Stimulated activated CD4-positive, alpha-beta T cell treated with anti-CD3 and anti-CD28 coated beads, Interleukin-12 subunit alpha, Interleukin-12 subunit beta, amount 100 ng/mL, for 48 hours (primary cell): Measurements from ENCODE around the gene HDGFL2.

Experiments
- DNase-seq, 3 donors: peaks; one replicate each; pipeline ENCODE4 v3.0.0-alpha.2; 2020; ENCODE audit warnings: low read depth in 2 of 3, low spot score in 1 of 3

The HDGFL2 gene

DNA sequence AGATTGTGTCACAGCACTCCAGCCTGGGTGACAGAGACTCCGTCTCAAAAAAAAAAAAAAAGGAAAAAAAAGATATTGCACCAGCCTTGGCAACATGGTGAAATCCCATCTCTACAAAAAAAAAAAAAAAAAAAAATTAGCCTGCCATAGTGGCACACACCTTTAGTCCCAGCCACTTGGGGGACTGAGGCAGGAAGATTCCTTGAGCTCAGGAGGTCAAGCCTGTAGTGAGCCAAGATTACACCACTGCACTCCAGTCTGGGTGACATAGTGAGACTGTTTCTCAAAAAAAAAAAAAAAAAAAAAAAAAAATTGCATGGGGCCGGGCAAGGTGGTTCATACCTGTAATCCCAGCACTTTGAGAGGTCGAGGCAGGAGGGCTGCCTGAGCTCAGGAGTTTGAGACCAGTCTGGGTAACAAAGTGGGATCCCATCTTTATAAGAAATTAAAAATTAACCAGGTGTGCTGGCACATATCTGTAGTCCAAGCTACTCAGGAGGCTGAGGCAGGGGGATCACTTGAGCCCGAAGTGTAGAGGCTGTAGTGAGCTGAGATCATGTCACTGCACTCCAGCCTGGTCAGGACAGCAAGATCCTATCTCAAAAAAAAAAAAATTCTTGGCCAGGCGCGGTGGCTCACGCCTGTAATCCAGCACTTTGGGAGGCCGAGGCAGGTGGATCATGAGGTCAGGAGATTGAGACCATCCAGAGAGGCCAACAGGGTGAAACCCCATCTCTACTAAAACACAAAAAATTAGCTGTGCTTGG, 7.1 kb upstream of the HDGFL2 start:
- DNase-seq: no peak

DNA sequence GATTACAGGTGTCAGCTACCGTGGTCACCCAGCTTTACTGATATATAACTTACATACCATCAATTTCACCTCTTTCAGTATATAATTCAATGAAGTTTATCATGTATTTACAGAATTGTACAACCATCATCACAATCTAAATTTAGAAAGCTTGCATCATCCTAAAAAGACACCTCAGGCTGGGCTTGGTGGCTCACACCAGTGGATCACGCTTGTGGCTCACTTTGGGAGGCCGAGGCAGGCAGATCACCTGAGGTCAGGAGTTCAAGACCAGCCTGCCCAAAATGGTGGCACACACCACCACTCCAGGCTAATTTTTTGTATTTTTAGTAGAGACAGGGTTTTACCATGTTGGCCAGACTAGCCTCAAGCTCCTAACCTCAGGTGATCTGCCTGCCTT, 4.3 kb upstream of the HDGFL2 start:
- no peak for DNase-seq

DNA sequence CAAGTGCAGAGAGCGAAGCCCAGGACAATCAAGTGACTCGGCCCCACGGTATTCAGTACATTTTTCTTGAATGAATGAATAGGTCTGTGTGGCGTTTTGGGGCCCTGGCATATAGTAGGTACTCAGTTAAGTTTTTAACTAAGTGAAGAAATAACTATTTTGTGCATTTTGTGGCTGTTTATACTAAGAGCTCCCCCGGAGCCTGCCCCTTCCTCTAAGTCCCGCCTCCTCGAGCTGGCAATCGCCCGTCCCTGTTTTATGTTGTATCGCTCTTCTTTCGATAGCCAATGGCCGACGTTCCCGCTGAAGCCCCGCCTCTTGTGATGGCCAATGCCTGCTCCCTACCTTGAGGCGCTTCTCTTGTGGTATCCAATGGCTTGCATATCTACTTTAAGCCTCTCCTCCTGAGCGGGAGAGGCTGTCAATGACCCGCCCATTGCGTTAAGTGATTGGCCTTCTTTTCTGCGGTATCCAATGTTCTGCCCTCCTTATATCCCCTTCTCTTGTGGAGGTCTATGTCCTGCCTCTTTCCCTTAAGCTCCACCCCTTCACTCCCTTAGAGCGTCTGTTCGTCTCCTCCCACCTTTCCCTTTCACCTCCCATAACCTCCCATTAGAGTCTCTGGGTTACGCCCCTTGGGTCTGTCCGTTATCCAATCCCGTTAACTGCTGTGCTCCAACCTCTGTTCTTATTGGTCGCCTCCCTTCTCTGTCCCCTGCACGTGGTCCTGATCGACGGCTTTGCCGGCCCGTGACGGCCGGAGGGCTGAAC, 509 bp upstream of the HDGFL2 start:
- peak; percentile 94 to 97 (median 96) for DNase-seq

GRCh38 chr19:4473011-4473762, 1.1 kb downstream of the HDGFL2 start:
- no peak for DNase-seq

DNA sequence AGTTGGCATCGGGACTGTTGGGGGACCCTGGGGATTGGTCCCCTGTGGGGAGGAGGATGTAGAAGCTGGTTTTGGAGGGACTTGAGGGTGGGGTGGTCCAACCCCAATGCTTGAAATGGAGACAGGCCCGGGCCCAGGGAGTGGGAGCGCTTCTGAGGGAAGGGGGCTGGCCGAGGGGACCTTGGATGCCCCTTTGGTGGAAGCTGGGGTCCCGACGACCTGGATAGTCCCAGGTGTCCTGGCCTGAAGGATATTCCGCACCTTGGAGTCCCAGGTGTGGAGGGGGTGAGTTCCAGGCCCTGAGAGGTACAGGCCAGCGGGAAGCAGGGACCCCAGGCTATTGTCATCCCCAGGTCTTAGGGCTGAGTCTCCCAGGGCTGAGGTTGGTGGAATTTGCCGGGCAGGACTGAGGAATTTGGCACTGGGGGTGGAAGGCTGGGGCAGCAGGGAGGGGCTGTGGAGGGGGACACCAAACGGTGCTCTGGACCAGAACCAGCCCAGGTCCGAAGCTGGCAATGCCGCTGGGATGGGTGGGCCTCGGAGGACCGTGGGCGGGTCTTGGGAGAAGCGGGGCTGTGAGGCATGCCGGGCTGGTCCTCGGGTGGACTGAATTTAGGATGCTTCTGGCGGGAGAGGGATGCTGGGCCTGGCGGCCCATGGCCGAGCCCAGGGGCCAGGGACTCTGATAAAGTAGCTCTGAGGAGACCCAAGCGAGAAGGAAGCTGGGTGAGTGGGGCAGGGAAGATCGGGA, 1.8 kb downstream of the HDGFL2 start:
- DNase-seq: no peak

- peak in 1 of 3 donors; percentile 16 for DNase-seq
Observed at GRCh38 chr19:4474514-4475022, 2.5 kb downstream of the HDGFL2 start.

DNA sequence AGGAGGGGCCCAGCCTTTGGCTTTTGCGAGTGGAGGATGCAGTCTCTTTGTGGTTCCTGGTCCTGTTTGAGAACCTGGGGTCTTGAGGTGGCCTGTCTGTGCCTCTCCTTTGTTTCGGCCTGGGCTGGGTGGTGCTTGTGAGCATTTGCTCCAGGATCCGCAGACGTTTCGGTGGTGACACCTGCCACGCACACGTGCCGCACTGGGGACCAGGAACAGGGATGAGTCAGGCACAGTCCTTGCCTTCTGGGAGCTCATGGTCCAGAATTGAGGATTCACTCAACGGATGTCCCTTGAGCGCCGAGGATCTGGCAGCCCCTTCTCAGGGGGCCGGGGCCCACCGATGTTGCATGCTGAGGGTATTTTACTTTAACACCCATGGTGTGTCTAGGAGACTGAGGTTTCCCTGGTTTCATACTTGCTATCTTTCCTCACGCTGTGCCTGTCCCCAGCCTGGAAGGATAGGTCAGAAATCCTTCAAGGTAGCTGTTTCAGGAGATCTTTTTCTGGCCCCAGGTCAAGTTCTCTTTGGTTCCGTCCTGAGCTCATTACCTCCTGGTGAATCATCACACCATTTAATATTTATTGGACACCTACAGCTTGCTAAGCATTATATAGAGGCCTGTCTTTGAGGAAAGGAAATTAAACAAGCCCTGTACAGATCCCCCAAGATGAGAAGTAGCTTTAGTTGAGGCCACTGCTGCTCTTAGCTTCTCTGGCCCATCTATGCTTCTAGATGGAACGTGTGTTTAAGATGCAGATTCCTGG, 5.1 kb downstream of the HDGFL2 start:
- no peak for DNase-seq

GRCh38 chr19:4482721-4483364, 10.7 kb downstream of the HDGFL2 start:
- no peak for DNase-seq

DNA sequence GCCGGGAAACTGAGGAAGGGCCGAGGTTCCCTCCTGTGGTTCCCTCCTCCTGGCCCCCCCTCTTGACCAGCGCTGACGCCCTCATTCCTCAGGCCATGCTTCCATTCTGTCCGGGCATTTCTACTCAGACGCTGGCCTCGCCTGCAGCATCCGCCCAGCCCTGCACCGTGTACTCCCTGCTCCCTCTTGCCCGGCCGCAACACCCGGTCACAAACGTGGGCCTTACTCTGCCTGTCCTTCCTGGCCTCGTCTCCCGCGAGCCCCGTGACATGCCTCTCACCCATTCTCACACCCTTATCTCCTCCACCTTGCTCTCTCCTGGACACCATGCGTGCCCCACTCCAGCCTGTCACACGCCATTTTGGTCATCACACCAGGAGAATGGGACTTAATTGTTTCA, 11.3 kb downstream of the HDGFL2 start:
- no peak for DNase-seq

DNA sequence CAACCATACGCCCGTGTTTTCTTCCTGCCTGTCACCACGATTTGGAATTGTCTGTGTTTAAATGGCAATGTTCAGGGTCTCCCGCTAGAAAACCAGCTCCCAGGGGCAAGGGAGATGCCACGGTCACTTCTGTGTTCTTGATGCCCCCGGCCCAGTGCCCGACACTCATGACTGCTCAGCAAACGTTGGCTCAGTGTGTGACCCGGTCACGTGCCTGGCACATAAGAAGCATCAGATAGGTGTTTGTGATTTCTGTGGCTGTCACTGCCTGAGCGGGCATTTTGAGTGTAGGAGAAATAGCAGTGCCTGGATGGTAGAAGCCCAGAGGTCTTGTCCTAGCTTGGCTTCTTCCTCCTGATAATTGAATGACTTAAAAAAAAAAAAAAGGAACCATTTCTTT, 15.5 kb downstream of the HDGFL2 start:
- no peak for DNase-seq

DNA sequence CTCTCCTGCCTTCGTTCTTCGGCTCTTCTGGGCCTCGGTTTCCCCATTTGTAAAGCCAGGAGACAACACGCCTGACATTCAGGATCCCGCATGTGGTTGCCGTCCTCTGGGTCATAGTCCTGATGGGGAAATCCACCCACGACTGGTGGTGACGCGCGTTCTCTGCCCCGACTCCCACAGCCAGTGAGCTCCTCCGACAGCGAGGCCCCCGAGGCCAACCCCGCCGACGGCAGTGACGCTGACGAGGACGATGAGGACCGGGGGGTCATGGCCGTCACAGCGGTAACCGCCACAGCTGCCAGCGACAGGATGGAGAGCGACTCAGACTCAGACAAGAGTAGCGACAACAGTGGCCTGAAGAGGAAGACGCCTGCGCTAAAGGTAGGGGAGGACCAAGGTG, 16.4 kb downstream of the HDGFL2 start:
- DNase-seq: no peak

GRCh38 chr19:4491446-4491845, 19.3 kb downstream of the HDGFL2 start:
- DNase-seq: no peak

DNA sequence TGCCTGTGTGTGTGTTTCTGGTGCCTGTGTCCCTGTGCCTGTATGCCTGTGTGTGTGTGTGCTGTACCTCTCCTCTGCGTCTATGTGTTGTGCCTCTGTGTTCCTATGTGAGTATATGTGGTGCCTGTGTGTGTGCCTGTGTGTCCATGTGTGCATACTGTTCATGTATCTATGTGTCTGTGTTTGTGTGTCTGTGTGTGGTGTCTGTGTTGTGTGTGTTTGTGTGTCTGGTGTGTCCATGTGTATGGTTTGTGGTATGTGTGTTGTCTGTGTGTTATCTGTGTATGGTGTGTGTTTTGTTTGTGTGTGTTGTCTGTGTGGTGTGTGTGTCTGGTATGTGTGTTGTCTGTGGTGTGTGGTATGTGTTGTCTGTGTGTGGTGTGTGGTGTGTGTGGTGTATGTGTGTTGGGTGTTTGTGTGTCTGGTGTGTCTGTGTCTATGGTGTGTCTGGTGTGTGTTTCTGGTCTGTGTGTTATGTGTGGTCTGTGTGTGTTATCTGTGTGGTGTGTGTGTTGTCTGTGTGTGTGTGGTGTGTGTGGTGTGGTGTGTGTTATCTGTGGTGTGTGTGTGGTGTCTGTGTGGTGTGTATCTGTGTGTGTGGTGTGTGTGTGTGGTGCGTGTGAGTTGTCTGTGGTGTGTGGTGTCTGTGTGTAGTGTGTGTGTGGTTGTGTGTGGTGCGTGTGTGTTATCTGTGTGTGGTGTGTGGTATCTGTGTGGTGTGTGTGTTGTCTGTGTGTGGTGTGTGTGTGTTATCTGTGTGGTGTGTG, 20.4 kb downstream of the HDGFL2 start:
- DNase-seq: no peak

GRCh38 chr19:4493104-4493928, 21.2 kb downstream of the HDGFL2 start:
- no peak for DNase-seq

GRCh38 chr19:4493929-4494690, 22.0 kb downstream of the HDGFL2 start:
- DNase-seq: no peak

DNA sequence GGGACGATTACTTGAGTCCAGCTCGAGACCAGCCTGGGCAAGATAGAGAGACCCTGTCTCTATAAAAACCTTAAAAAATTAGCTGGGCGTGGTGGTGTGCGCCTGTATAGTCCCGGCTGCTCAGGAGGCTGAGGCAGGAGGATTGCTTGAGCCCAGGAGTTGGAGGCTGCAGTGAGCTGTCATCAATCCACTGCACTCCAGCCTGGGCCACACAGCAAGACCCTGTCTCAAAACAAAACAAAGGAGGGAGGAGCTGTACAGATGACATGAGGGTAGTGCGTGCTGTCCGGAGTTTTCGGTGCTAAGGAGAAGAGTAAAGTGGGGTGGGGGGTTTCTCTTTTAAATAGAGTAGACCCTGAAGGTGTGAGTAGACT, 22.6 kb downstream of the HDGFL2 start:
- DNase-seq: no peak

DNA sequence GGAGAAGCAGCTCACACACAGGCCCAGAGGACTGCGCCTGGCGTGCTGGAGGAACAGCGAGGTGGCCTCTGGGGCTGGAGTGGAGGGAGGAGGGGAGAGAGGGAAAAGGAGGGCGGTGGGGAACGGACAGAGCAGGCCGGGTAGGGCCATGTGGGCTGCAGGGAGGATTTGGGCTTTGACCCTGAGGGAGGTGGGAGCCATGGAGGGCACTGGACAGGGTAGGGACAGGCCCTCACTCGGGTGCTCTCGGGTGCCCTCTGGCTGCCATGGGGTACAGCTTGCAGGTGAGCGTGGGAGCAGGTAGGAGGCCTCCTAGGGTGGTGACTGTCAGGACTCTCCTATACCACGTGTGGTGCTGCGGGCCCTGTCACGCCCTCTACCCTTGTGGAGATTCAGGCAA, 23.4 kb downstream of the HDGFL2 start:
- DNase-seq: no peak
